A204.1 (cell line): ENCODE results near the gene LRRC1.
"Not testable (repeated sequence)": the region's sequence is repeated elsewhere in the genome, so short reads cannot be mapped to it uniquely, and the experiment has no call there.

Experiments used
- FAIRE-seq: peaks from 2 replicates; lab custom pipeline; 2012; peaks lifted over from hg19 to GRCh38; lab: Jason Lieb, UNC

Gene LRRC1

DNA sequence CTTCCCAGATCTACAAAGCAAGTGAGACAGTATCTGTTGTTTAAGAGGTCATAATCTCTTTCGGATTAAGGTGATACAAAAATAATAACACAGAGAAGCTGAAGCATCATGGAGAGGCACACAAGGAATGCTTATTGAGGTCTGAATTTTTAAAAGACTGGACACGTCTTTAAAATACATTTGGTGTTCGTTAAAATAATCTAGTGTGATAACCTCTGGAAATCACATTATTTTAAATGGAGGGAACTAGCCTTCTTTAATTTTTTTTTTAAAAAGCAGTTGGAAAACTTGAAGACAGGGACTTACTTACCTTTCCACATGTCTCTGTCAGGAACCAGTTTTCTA is 1.9 kb upstream of the LRRC1 start:
- no peak for FAIRE-seq

DNA sequence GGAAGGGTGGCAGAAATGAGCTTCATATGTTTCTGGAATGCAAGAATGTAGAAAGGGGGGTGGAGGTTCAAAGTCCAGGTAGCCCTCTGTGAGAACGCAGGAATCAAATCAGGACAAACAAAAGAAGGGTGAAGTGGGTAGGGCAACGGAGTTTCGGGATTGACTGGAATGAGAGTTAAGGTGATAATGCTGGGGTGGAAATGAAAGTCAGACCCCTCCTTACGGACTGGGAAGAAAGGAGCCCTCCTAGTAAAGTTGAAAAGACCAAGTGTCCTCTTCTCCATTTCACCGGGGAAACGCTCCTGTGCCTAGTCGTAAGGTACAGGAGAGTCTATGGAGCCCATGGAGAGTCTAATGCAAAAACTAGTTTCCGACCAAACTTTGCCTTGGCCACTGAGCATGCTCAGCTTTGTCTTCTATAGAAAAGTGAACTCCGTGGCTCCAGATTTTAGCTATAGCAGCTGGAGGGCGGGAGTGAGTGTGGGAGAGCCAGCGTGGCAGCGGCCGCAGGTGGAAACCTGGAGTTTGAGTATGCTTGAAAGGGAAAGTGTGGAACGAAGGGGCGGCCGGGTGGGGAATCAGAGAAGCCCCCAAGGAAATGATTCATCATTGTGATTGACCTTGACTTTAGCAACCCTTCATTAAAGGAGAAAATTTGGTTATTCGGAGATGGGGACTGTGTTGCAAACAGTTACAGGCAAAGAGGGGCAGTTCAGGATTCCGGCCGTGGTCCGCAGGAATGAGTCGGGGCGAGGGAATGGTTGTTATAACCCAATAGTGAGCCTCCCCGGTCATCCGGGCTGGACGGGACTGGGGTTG is 1.3 kb upstream of the LRRC1 start:
- no peak for FAIRE-seq

DNA sequence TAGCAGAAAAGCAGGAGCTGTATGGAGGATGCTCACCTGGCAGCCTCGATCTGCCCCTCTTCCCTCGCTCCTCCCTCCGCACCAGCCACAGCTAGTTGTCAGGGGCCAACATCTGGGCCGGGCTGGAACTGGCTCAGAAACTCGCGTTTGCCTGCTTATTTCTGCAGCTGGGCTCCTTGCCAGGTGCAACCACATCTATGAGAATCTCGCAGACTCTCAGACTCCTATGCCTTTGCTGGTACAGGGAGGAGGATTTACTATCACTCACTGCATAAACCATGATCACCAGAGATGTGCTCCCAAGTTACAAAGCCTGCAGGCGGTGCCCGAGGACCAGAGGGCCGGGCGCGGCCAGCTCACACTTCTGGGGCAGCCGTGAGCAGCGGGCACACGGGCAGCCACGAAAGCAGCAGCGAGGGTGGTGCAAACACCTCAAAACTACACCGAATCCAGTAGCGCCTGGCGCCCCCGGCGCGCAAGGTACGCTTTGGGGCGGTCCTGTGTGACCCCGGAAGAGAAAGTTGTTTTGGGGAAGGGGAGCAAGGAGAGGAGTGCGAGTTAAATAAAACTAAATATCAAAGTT is 577 bp upstream of the LRRC1 start:
- no peak for FAIRE-seq

DNA sequence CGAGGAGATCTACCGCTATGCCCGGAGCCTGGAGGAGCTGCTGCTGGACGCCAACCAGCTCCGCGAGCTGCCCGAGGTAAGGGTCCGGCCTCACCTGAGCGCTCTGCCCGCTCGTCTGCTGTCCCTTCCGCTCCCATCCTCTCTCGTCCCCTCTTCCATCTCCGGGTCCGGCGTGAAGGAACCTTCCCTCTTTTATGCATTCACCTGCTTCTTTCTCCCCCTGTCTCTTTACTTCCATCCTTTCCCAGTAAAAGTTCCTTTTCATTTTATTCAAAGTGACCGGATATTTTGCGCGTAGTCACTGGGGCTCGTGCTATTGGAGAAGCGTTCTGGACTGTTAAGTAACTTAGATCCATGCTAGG is 516 bp downstream of the LRRC1 start:
- FAIRE-seq: no peak

DNA sequence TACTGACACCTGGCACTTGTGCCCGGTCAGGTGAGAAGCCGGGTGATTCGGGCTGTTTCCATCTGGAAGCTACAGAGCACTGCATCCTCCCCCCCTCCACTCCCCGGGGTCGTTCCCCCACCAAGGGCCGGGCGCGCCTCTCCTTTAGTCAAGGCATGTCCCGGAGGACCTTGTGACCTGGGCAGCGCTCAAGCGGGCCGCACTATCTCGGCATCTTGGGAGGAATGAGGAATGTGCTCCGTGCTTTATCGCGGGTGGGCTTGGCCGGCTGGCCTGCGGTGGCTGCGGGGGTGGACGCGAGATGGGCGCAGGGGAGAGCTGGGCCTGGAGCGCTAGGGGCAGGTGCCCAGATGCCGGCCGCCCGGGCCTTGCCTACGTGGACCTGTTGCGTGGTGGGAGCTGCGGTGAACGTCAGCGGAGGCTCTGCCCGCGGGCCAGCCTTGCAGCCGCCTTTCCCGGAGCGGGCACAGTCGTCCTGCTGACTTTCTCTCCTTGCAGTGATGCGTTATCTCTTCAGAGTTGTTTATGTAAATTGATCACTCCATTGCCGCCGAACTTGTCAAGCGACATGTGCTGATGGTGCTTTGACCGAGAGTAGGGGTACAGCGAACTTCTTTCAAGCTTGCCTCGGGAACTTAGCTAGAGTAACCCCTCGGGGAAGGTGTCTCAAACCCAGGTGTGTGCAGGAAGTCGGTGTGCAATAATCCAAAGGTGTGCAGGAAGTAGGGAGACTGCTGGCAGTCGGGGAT is 1.1 kb downstream of the LRRC1 start:
- FAIRE-seq: no peak

DNA sequence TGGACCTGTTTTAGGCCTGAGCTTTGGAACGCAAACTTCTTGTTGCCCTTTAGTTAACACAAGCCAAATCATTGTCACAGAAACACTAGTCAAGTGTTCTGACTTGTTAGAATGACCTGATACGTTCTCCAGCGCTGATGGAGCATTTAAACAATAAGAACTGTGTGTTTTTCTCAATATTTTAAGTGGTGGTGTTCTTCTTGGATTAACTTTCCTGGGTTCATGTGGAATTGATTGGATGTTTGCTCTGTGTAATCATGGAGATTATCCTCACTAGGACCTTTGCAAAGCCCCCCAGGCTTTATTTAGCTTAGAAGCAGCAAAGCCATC is 1.6 kb downstream of the LRRC1 start:
- FAIRE-seq: no peak

DNA sequence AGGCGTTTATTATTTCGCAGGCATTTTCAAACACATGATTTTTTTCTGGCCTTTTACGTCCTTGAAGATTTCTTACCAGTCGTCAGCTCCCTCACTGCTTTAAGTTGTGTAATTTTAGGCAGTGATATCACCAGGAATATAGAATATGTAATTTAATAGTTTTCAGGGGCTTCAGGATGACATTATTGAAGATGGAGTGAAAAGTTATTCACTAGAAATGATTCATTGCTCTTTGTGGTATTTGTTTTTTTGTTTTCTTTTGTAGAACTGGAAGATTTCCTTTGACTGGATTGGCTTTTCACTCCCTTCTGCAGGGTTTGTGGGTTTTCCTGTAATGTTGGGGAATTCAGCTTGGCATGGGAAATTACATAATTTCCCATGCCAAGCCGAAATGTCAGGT is 2.0 kb downstream of the LRRC1 start:
- FAIRE-seq: no peak

DNA sequence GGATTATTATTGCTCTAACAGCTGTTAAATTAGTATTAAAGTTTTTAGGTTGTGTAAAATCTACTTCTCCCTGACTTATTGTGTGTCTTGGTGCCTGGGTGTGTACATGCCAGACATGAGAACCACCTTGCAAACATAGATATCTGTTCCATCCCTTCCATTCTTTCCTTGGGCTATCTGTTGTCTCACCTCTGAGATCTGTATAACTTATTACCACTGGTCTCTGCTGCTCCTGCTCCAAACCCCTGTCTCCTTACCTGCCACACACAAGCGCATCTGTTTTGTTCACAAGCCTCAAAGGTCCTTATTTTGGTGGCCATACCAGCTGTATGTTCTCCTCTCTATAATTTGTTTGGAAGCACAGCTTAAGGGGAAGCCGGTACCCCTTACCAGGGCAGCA is 2.5 kb downstream of the LRRC1 start:
- no peak for FAIRE-seq

DNA sequence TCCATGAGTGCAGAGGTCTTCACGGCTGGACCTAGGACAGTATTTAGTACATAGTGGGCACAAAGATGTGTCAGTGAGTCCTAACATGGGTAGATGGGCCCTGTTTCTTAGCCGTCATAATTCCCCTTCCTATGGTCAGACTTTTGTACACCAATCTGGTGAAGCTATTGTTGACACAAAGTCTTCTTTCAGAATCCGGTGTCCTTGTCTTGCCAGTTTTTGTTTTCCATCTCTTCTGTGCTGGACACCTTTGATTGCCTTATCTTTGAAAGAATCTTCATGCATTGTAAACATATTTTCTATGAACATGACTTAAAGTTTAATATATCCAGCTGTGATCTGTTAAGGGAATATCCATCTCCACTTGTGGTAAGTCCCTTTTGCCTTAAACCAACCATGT is 4.5 kb downstream of the LRRC1 start:
- FAIRE-seq: no peak

DNA sequence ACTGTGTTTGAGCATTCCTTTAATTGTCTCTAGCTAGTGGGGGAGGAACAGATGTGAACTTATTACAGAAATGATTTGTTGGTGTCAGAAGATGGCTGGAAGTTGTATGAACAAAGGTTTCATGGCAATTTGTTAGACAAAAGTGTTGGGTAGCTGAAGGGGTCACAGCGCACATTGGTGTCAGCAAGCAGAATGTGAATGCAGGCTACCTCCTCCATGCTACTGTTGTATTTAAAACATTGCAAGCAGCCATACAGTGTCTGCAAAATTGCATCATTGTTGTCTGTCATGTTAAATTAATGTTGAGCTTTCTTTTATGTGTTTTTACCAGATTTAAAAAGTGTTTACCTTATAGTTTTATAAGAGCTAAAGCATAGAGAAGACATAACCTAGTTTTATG is 6.2 kb downstream of the LRRC1 start:
- no peak for FAIRE-seq

DNA sequence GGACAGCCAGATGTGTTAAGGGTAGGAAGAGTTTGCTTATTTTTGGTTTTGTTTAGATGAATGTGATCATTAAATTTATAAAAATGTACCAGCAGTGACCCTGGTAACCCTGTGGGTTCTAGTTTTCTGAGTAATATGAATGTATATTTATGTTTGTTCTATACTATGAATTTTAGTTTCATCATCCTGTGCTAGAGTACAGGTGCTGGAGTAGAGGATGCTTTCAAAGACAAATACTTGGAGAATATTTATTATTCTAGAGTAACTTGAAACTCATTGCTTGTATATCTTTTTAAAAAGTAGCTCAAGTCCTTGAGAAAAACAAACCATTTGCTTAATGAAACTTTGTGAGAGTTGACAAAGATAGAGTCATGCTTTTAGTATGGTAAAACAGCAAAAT is 7.8 kb downstream of the LRRC1 start:
- FAIRE-seq: no peak

DNA sequence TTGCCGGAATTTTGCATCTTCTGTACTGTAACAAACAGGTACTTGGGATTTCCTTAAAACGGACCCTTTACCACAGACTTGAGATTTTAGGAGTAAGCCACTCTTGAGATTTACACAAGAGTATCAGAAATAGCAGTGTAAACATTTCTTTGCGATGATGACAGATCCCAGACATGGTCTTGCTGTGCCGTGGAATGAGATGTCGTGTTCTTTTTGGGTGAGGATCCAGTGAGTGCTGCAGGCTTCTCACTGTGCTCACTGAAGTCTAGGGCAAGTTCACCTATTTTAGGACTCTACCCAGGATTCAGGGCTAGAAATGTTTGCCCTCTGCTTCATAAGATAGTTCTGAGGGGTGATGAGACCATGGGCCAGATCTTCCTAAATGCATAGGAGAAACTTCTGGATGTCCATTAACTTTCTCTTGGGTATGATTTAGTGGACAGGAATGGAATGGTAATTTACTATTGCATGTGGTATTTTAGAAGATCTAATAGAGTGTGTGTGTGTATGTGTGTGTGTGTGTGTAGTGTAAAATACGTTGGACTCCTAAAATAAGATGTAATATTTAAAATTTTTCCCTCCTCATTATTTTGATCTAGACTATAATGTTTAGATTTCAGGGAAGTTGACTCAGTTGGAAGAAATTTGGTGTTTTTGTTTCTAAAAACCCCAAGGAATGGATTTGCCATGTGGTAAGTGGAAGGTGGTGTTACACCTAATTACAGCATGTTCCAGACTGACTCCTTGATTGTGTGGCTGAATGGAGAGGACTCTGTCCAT is 8.5 kb downstream of the LRRC1 start:
- no peak for FAIRE-seq

DNA sequence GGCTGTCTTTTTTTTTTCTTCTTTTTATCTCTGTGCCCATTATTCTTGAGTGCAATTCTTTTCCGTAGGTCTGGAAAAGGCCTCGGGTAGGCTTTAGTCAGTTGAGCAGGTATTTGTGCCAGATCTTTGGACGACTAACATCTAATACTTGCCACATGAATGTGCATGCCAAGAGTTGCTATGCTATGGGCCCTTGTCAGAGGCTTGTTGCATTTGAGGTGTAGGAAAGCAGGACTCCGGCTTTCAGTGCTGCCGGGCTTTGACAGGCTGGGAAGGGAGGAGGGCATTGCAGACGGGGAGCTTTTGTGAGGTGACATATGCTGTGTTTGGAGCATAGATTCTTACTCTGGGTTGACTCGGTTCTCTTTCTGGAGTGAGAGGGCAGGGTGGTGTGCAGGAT is 10.2 kb downstream of the LRRC1 start:
- no peak for FAIRE-seq

DNA sequence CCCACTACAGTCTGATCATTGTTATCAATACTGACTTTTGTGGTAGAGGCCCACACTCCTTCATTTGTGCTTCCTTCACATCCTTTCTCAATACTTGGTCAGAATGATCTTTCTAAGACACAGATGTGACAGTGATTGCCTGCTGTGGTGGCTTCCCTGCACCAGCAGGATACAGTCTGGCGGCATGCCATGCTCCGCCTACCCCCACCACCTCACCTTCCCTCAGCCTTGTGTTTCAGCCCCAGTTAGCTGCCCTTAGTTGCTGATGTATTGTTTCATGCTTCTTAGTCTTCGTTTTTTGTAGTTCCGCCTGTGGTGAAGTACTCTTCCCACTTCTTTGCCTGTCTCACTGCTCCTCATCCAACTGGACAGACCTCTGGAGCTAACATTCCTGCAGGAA is 10.9 kb downstream of the LRRC1 start:
- FAIRE-seq: no peak

DNA sequence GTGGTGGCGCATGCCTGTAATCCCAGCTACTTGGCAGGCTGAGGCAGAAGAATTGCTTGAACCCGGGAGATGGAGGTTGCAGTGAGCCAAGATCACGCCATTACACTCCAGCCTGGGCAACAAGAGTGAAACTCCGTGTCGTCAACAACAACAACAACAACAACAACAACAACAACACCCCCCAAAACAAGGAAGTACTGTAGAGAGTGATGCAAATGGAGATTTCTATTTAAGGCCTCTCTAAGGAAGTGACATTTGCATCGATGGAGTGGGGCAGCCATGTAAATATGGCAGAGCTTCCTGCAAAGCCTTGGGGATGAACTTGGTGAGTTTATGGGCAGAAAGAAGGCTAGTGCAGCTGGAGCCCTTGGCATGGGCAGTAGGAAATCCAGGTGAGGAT is 12.8 kb downstream of the LRRC1 start:
- FAIRE-seq: not testable (repeated sequence)

DNA sequence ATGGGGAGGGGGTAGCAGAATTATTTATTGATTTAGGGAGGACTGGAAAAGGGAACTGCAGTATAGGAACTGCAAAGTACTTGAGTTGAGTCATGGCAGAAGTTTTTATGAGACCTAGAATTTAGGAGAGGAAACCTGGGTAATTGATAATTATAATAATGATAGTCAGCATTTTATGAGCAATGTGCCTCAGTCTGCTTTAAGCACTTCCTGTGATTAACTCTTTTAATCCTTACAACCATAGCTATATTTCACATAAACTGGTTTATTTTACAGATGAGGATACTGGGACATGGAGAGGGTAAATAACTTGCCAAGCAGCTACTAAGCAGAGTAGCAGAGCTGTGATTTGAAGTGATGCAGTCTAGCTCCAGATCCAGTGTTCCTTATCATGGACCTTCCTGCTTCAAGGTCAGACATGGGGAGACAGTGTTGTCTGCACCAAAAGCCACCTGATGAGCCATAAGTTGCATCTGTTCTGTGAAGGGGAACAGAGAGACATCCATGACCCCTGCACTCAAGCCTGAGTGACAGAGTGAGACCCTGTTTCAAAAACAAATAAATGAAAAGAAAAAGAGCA is 13.6 kb downstream of the LRRC1 start:
- no peak for FAIRE-seq

DNA sequence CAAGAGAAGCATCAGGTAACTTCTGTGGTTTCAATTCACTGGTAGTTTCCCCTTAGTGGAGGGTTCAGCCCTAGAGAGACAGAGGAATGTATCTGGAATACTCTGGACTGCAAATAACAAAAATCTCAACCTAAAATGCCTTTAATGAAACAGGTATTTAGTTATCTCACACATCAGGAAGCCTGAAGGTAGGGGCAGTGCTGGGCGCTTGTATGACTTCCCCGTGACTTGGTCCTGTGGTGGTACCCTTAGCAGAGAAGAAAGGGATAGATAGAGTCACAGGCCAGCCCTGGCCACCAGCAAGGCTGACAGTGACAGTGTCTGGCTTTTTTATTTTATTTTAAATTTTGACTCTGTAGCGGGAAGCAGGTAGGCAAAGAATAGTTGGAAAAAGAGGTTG is 14.9 kb downstream of the LRRC1 start:
- no peak for FAIRE-seq

DNA sequence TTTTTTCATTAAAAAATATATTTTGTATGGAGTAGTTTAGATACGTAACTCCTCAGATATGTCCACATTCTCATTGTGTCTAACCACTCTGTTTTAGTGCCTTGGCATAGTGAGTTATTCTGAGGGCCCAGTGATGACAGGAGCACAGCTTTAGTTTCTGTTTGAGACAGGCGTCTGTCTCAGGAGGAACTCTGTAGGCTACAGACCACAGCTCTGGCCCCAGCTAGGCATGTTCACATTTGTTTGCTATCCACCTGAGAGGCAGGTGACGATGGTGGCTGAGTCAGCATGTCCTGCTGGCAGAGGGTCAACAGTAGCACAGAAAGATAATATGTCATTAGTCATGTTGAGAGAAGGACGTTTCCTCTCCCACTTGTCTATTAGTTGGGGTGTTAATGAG is 16.3 kb downstream of the LRRC1 start:
- FAIRE-seq: no peak

DNA sequence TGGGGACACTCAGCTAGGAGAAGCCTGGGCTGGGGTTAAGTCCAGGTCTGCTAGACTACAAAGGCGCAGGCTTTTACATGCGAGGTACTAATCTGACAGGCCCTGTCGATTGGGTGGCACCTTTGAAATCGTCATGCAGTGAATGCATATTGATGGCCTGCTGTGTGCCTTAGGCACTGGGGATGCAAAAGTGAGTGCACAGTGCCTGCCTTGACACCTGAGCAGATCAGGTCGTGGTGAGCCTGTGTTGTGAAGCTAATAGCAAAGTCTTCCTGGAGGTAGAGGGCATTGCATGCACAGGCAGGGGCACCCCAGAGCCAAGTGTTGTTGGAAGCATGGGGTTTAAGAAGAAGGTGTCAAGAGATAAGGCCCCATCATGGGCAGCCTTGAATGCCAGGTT is 16.9 kb downstream of the LRRC1 start:
- FAIRE-seq: no peak

DNA sequence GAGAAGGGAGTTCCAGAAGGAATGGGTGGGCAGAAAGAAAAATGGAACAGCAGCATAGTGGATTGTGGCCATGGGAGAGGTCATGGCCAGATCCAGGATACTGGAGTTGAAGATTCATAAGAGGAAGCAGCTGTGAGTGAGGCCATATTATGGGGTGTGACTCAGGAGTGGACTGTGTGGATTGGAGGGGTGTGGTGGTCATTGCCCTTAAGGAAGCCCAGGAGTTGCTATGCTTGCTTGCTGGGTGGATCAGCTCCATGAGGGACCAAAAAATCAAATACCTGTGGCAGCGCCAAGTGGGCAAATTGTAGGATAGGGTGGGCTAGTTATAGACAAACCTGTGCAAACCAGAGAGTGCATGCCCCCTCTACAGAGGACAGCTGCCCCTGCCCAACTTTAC is 18.3 kb downstream of the LRRC1 start:
- no peak for FAIRE-seq

DNA sequence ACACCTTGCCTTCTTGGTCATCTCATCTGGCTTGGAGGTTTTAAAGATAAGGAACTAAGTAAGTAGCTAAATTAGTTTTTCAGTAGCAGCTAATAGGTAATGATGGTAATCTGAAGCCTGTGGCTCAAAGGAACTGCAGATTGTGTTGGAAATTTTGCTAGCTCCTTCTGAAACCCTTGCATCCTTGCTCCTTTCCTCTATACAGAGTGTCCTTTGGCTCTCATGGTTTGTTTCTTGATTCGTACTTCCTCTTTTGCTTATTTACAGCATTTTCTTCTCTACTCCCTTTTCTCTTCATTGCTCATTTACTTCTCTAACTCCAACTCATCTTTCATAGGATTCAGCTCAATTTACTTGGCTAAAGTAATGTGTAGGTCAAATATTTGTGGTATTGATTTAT is 19.0 kb downstream of the LRRC1 start:
- no peak for FAIRE-seq

DNA sequence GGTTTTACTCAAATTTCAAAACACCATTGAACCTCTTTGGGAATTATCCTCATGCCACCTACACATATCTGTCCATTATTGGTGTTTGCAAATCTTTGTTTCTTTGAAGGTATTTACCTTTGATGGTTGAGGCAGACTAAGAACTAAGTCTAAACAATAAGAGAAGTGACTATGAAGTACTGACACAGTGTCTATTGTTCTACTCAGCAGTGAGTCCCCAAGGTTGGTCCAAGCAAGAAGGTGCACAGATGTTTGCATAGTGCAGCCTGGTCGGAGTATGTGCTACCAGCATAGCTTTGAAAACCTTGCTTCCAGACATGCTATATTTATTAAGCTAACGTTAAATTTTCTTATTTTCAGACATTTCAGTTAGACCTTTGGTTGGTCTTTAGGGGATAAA is 19.5 kb downstream of the LRRC1 start:
- FAIRE-seq: no peak
